Coronary artery (tissue), 2 donors: ENCODE measurements around the gene HOXB5.

Experiments used
- DNase-seq: peaks from one replicate; pipeline ENCODE4 v3.0.0-alpha.2; 2017; ENCODE audit warnings: low spot score
- H3K27ac ChIP-seq, 2 donors: fragments of 200-600 bp; sonication (generic); one replicate each; pipeline ENCODE4 v1.5.1; 2016 to 2019
- H3K4me3 ChIP-seq: fragments of 200-600 bp; sonication (generic); 2 replicates; pipeline ENCODE4 v1.5.1; 2016; ENCODE audit warnings: mild to moderate bottlenecking, moderate library complexity
- CTCF ChIP-seq: fragments of 200-600 bp; sonication (generic); IDR thresholded peaks from one replicate; pipeline ENCODE4 v1.5.1; 2019; ENCODE audit warnings: antibody characterized with exemption

Gene HOXB5

GRCh38 chr17:48598736-48599135, 5.2 kb upstream of the HOXB5 start:
- DNase-seq = no peak
- no peak overlapping the region for H3K4me3 ChIP-seq
- no peak for TF ChIP-seq CTCF
- no peak overlapping the region for H3K27ac ChIP-seq

- Histone ChIP-seq H3K27ac (peak overlapping the region in 1 of 2 donors; percentile 43), H3K4me3 (peak overlapping the region; percentile 69)
- no peak for TF ChIP-seq CTCF
- DNase-seq = no peak
Observed at GRCh38 chr17:48597778-48598631, 4.4 kb upstream of the HOXB5 start.

GRCh38 chr17:48597528-48597777, 3.9 kb upstream of the HOXB5 start:
- DNase-seq = no peak
- Histone ChIP-seq H3K27ac (peak overlapping the region in 1 of 2 donors; percentile 43), H3K4me3 (peak overlapping the region; percentile 69)
- TF ChIP-seq CTCF = no peak

GRCh38 chr17:48596735-48597527, 3.4 kb upstream of the HOXB5 start:
- no peak for DNase-seq
- peak overlapping the region in 1 of 2 donors; percentile 43 for H3K27ac ChIP-seq
- no peak for TF ChIP-seq CTCF
- H3K4me3 ChIP-seq = peak overlapping the region; percentile 69

GRCh38 chr17:48596000-48596734, 2.6 kb upstream of the HOXB5 start:
- no peak overlapping the region for H3K27ac ChIP-seq
- H3K4me3 ChIP-seq = peak overlapping the region; percentile 69
- TF ChIP-seq CTCF = no peak
- no peak for DNase-seq

- no peak for TF ChIP-seq CTCF
- no peak for DNase-seq
- no peak overlapping the region for H3K27ac ChIP-seq
- H3K4me3 ChIP-seq = no peak overlapping the region
Observed at GRCh38 chr17:48595278-48595999, 1.9 kb upstream of the HOXB5 start.
